H1 (cell line): ENCODE data around the gene CD300LG. TPM values are rescaled to one million over a fixed set of nuclear protein-coding genes. Genes with fewer than 3 reads are reported as not detected.

Experiments
- SUZ12 ChIP-seq: fragments of 200-600 bp; sonication (generic); IDR thresholded peaks from 2 replicates; pipeline ENCODE4 v1.6.1; 2012; ENCODE audit warnings: mild to moderate bottlenecking, inconsistent platforms, low read length, moderate library complexity, mixed read lengths
- polyA plus RNA-seq, 7 experiments: library from polyadenylated mRNA; depleted of rRNA in 3 of 7; stranded (reverse) in 5 of 7; unstranded in 2 of 7; fragments of >200 nt in 5 of 7; fragments of 200-250 nt in 2 of 7; gene quantifications; 1 replicate in 5 of 7; 2 replicates in 1 of 7; 4 replicates in 1 of 7; pipeline versions ENCODE4 v1.2.1 to v1.2.3, GENCODE V29; 2011 to 2013; ENCODE audit warnings: missing spikeins in 2 of 7, mixed read lengths in 2 of 7
- total RNA-seq: library from RNA; stranded (reverse); fragmentation: NEBNext Ultra II Directional; extraction: Animal tissue kit (Norgen Biotek cat#: 25700); gene quantifications from 2 replicates; pipeline ENCODE4 v1.2.1, GENCODE V29; 2021

CD300LG gene
- total and polyA plus RNA-seq, 2 of the 8 experiments (the other 6 are each of a cell fraction or from before 2014, with no cell fraction given), result 0.06 TPM; not detected in 1

DNA sequence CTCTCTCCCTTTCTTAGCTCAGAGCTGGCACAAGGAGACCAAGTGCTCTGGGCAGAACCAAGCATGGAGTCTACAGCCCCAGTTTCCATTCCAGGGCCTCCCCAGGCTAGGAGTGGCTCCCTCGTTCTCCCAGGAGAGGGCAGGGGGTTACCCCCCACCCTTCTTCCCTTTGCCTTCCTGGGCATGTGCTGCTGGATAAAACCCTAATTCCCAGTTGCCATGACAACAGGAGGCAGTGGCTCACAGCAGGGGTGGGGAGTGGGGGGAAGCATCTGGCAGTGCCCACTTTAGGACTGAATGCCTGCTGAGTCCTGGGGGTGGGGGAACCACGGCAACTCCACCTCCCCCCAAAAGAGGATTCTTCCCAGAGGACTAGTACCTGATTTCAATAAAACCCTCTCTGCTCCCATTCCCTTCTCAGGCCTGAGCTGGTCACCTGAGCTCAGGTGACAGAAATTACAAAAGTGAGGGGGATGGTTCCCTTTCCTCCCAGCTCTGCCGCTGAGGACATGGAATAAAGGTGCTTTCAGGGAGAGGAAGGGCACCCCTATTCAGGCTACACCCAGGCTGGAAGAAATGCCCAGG is 58.5 kb downstream of the CD300LG start (continued):
- no peak for TF ChIP-seq SUZ12
- TF ChIP-seq, all 59 proteins: peak for 1
